HepG2 (cell line): ENCODE results near the gene NUBP1.

ENCODE experiments used
- CTCF ChIP-seq: sonication (generic); formaldehyde crosslinking; IDR thresholded peaks from 2 replicates; pipeline ENCODE4 v1.5.0; 2020; ENCODE audit warnings: mild to moderate bottlenecking, missing genetic modification reagents, moderate library complexity
- KAT8 ChIP-seq: IDR thresholded peaks from 2 replicates; pipeline ENCODE4 v1.6.1; 2016; ENCODE audit warnings: missing genetic modification reagents, missing compliant biosample characterization
- MNT ChIP-seq: fragments of 450-650 bp; IDR thresholded peaks from 2 replicates; pipeline ENCODE4 v1.6.1; 2016
- POLR2AphosphoS5 ChIP-seq: IDR thresholded peaks from 2 replicates; pipeline ENCODE4 v1.6.1; 2012; ENCODE audit warnings: low read depth, low read length
- RELA ChIP-seq: sonication (generic); formaldehyde crosslinking; IDR thresholded peaks from 2 replicates; pipeline ENCODE4 v1.4.0; 2020; ENCODE audit warnings: missing genetic modification reagents
- ZNF503 ChIP-seq: sonication (generic); formaldehyde crosslinking; IDR thresholded peaks from 2 replicates; pipeline ENCODE4 v1.4.0; 2020; ENCODE audit warnings: missing genetic modification reagents
- ZNF556 ChIP-seq: sonication (generic); formaldehyde crosslinking; IDR thresholded peaks from 2 replicates; pipeline ENCODE4 v1.4.0; 2020; ENCODE audit warnings: mild to moderate bottlenecking, missing genetic modification reagents, borderline replicate concordance
- ZNF598 ChIP-seq: sonication (generic); formaldehyde crosslinking; IDR thresholded peaks from 2 replicates; pipeline ENCODE4 v1.5.1; 2020; ENCODE audit warnings: mild to moderate bottlenecking, missing genetic modification reagents, borderline replicate concordance

DNA sequence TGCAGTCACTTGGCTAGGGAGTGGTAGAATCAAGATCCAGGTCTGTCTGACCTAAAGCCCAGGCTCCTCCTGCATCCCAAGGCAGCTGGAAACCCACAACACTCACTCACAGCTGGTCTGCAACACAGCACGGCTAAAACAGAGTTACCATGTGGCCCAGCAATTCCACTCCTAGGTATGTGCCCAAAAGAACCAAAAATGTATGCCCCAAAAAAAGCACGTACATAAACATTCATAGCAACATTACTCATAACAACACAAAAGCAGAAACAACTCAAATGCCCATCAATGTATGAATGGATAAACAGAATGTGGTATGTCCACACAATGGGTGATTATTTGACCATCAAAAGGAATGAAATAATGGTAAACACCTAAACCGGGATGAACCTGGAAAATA, 66.1 kb downstream of the NUBP1 start:
- no peak for TF ChIP-seq ZNF503 (CRISPR knock-in tag)
- no peak for TF ChIP-seq POLR2AphosphoS5
- no peak for TF ChIP-seq MNT
- TF ChIP-seq RELA (CRISPR knock-in tag), result no peak
- TF ChIP-seq ZNF598, result no peak
- no peak for TF ChIP-seq KAT8
- TF ChIP-seq CTCF, result no peak
- TF ChIP-seq ZNF556 (CRISPR knock-in tag), result no peak
